BE2C (cell line): Measurements from ENCODE around the gene PARVA.

Experiments used
- DNase-seq: peaks from one replicate; pipeline ENCODE4 v3.0.0-alpha.2; 2020
- H3K27me3 ChIP-seq: fragments of 250-450 bp; sonication (Bioruptor Pico); 2 replicates; pipeline ENCODE4 v1.5.1; 2020; ENCODE audit warnings: mild to moderate bottlenecking
- H3K36me3 ChIP-seq: fragments of 250-450 bp; sonication (Bioruptor Pico); 2 replicates; pipeline ENCODE4 v1.5.1; 2020; ENCODE audit warnings: mild to moderate bottlenecking
- H3K4me1 ChIP-seq: fragments of 250-450 bp; sonication (Bioruptor Pico); 2 replicates; pipeline ENCODE4 v1.5.1; 2020
- H3K4me3 ChIP-seq: 2 replicates; pipeline ENCODE4 v1.5.1; 2011; ENCODE audit warnings: low read depth, low read length
- H3K9me3 ChIP-seq: fragments of 250-450 bp; sonication (Bioruptor Pico); 2 replicates; pipeline ENCODE4 v1.5.1; 2020
- TF ChIP-seq, protein P1 (sequence below): IDR thresholded peaks from 2 replicates; pipeline ENCODE4 v1.5.1; 2012; ENCODE audit warnings: mild to moderate bottlenecking, low read depth, low read length

Gene PARVA

GRCh38 chr11:12573707-12574485, 196.5 kb downstream of the PARVA start:
- Histone ChIP-seq H3K4me1 (no peaks in the 10 kb centered on the region), H3K9me3 (no peaks in the 10 kb centered on the region), H3K27me3 (no peaks in the 10 kb centered on the region), H3K4me3 (no peak overlapping the region), H3K36me3 (no peaks in the 10 kb centered on the region)
- TF ChIP-seq, protein P1, sequence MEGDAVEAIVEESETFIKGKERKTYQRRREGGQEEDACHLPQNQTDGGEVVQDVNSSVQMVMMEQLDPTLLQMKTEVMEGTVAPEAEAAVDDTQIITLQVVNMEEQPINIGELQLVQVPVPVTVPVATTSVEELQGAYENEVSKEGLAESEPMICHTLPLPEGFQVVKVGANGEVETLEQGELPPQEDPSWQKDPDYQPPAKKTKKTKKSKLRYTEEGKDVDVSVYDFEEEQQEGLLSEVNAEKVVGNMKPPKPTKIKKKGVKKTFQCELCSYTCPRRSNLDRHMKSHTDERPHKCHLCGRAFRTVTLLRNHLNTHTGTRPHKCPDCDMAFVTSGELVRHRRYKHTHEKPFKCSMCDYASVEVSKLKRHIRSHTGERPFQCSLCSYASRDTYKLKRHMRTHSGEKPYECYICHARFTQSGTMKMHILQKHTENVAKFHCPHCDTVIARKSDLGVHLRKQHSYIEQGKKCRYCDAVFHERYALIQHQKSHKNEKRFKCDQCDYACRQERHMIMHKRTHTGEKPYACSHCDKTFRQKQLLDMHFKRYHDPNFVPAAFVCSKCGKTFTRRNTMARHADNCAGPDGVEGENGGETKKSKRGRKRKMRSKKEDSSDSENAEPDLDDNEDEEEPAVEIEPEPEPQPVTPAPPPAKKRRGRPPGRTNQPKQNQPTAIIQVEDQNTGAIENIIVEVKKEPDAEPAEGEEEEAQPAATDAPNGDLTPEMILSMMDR = no peak
- DNase-seq = no peak

- DNase-seq = no peak
These were observed 200.6 kb downstream of the PARVA start for GRCh38 chr11:12577725-12578644.

DNA sequence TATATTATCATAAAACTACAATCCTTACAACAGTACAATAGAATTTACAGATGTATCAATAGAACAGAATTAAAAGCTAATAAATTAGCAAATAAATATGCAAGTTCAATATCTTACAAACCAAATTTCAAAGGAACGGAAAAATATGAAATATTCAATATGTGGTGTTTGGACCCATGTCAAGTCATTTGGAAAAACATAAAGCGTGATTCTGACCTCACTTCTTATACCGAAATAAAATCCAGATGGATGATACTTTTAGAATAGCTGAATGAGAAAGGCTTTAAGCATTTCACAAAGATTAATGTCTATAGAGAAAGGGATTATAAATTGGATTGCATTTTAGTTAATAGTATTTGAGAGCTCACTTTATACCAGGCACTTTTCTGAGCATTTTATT, 204.0 kb downstream of the PARVA start:
- no peak for DNase-seq
- Histone ChIP-seq H3K4me1 (no peaks in the 10 kb centered on the region), H3K27me3 (no peaks in the 10 kb centered on the region), H3K36me3 (no peaks in the 10 kb centered on the region), H3K4me3 (no peak overlapping the region), H3K9me3 (no peaks in the 10 kb centered on the region)
- TF ChIP-seq, protein P1 = no peak

More at GRCh38 chr11:12577725-12578644, 200.6 kb downstream of the PARVA start:
- TF ChIP-seq, protein P1 = 0 out of 2 replicates have a peak, but pooled peaks have one; percentile 21
- Histone ChIP-seq H3K4me1 (no peaks in the 10 kb centered on the region), H3K4me3 (no peak overlapping the region), H3K27me3 (no peaks in the 10 kb centered on the region), H3K9me3 (no peaks in the 10 kb centered on the region), H3K36me3 (no peaks in the 10 kb centered on the region)

- Histone ChIP-seq H3K36me3 (no peaks in the 10 kb centered on the region), H3K4me1 (no peaks in the 10 kb centered on the region), H3K9me3 (no peaks in the 10 kb centered on the region), H3K4me3 (no peak overlapping the region), H3K27me3 (no peaks in the 10 kb centered on the region)
- DNase-seq = peak; percentile 41
- TF ChIP-seq, protein P1 = no peak
These were observed 204.6 kb downstream of the PARVA start for GRCh38 chr11:12581923-12582322.
